ENCODE data around the gene CHRM5.

DNA sequence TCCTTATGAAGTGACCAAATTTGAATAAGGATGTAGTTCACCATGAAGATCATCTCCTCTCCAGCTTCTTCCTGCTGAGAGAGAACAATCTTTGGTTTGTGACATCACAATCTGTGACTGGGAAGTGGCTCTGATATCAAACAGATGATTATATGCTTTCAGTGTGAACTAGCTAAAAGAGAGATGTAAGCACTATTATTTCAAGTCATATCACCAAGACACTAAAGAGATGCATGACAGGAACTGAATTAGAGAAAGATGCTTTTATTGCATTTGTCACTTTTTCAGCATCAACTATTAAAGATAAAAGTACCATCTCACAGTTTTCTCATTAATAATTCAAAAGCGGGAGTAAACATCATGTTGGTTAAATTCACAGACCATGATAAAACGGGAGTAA, 3.5 kb downstream of the CHRM5 start:
- TF ChIP-seq CTCF (IDR thresholded peaks at IDR 0.05), result no peak
- TF ChIP-seq POLR2A (IDR thresholded peaks at IDR 0.05), result no peak

All from uterus (tissue), 2 donors.